K562 (cell line): Measurements from ENCODE around the gene UBXN2A. TPM values are rescaled to one million over a fixed set of nuclear protein-coding genes. Genes with fewer than 3 reads are reported as not detected.

ENCODE experiments used
- ATAC-seq: fragments of 200-7000 bp; cut with Tn5 transposase; 3 replicates; pipeline ENCODE4 v1.9.1; 2020; ENCODE audit warnings: moderate library complexity
- BruUV-seq: library from RNA; stranded (reverse); fragments of 400-500 nt; replicated peaks from 2 replicates; lab custom pipeline; 2021; lab: Mats Ljungman, UMichigan
- CTCF ChIA-PET: fragments of 300-600 bp; formaldehyde crosslinking; extraction: SDS; loops from one replicate; lab custom pipeline; 2021; ENCODE audit warnings: low intra/inter-chr PET ratio; lab: Yijun Ruan, JAX
- POLR2A ChIA-PET: fragments of 300-600, 350-650 bp; sonication (Branson Sonifier 250); formaldehyde crosslinking; extraction: SDS; loops from one replicate; lab custom pipeline; 2021; ENCODE audit warnings: antibody characterized with exemption, inconsistent platforms; lab: Yijun Ruan, JAX
- DNase-seq, 4 experiments: peaks; one replicate each; pipeline versions ENCODE4 v3.0.0 to v3.0.0-alpha.2; 2011 to 2018; ENCODE audit warnings: low spot score in 3 of 4, mixed read lengths in 3 of 4; ENCODE audit errors: extremely low read depth in 1 of 4
- FAIRE-seq: peaks from 2 replicates; lab custom pipeline; 2011; peaks lifted over from hg19 to GRCh38; lab: Jason Lieb, UNC
- H2AFZ ChIP-seq: 2 replicates; pipeline ENCODE4 v1.6.0; 2011; ENCODE audit warnings: low read depth, low read length, control low read depth, inconsistent platforms
- H3K27ac ChIP-seq: fragments of 200-600 bp; 3 replicates; pipeline ENCODE4 v1.8.0; 2011; ENCODE audit warnings: low read depth, mild to moderate bottlenecking, control low read depth, inconsistent platforms, low read length, moderate library complexity, mixed read lengths; ENCODE audit errors: extremely low read depth
- H3K27me3 ChIP-seq, 2 experiments: fragments of 300-600 bp in 1 of 2; 2 replicates in 1 of 2; 3 replicates in 1 of 2; pipeline versions ENCODE4 v1.6.0 to v1.8.0; 2011; ENCODE audit warnings: inconsistent platforms in 2 of 2, low read length in 2 of 2, mild to moderate bottlenecking in 1 of 2, mixed read lengths in 1 of 2, moderate library complexity in 1 of 2; ENCODE audit not compliant: control insufficient read depth in 2 of 2, insufficient read depth in 2 of 2
- H3K36me3 ChIP-seq: fragments of 300-600 bp; 3 replicates; pipeline ENCODE4 v1.8.0; 2011; ENCODE audit warnings: mild to moderate bottlenecking, low read length, inconsistent platforms; ENCODE audit not compliant: control insufficient read depth, insufficient read depth
- H3K4me1 ChIP-seq, 2 experiments: fragments of 200-600 bp in 1 of 2; replicated peaks in 1 of 2; 2 replicates in 1 of 2; 3 replicates in 1 of 2; pipeline versions ENCODE4 v1.5.1 to v1.8.0; 2011; ENCODE audit warnings: inconsistent platforms in 2 of 2, low read length in 2 of 2, mild to moderate bottlenecking in 1 of 2, mixed read lengths in 1 of 2, moderate library complexity in 1 of 2; ENCODE audit not compliant: control insufficient read depth in 2 of 2, insufficient read depth in 2 of 2
- H3K4me2 ChIP-seq: 2 replicates; pipeline ENCODE4 v1.6.1; 2011; ENCODE audit warnings: low read length, control low read depth, inconsistent platforms, mixed read lengths; ENCODE audit not compliant: insufficient read depth
- H3K4me3 ChIP-seq: fragments of 200-600 bp; sonication (generic), shearing (Covaris generic); 2 replicates; pipeline ENCODE4 v1.5.1; 2016; ENCODE audit warnings: control low read depth, inconsistent platforms
- H3K79me2 ChIP-seq: fragments of 200-600 bp; 3 replicates; pipeline ENCODE4 v1.8.0; 2011; ENCODE audit warnings: low read length, inconsistent platforms; ENCODE audit not compliant: control insufficient read depth, insufficient read depth
- H3K9ac ChIP-seq, 2 experiments: 2 replicates each; pipeline versions ENCODE4 v1.6.0 to v1.6.1; 2011; ENCODE audit warnings: low read depth in 2 of 2, low read length in 2 of 2, control low read depth in 1 of 2, inconsistent platforms in 1 of 2, mild to moderate bottlenecking in 1 of 2, mixed read lengths in 1 of 2; ENCODE audit not compliant: insufficient read depth in 1 of 2
- H3K9me1 ChIP-seq: one replicate; pipeline ENCODE4 v1.6.0; 2011; ENCODE audit warnings: inconsistent platforms, mild to moderate bottlenecking, low read length, moderate library complexity; ENCODE audit not compliant: control insufficient read depth, insufficient read depth
- H3K9me3 ChIP-seq: replicated peaks from 2 replicates; pipeline ENCODE4 v1.5.1; 2011; ENCODE audit warnings: low read depth, low read length, inconsistent platforms; ENCODE audit not compliant: control insufficient read depth, insufficient read depth
- H4K20me1 ChIP-seq: replicated peaks from 2 replicates; pipeline ENCODE4 v1.6.1; 2011; ENCODE audit warnings: low read length, inconsistent platforms, mixed read lengths; ENCODE audit not compliant: control insufficient read depth, insufficient read depth
- ATF6 ChIP-seq: sonication (generic); formaldehyde crosslinking; IDR thresholded peaks from 2 replicates; pipeline ENCODE4 v1.4.0; 2020; ENCODE audit warnings: mild to moderate bottlenecking, missing genetic modification reagents
- NFYB ChIP-seq: IDR thresholded peaks from 2 replicates; pipeline ENCODE4 v1.6.1; 2011; ENCODE audit warnings: mild to moderate bottlenecking, moderate library complexity; ENCODE audit not compliant: insufficient read length; ENCODE audit errors: extremely low read depth
- TFAP4 ChIP-seq: sonication (generic); formaldehyde crosslinking; IDR thresholded peaks from 2 replicates; pipeline ENCODE4 v1.8.0; 2022; ENCODE audit warnings: missing genetic modification reagents, mild to moderate bottlenecking, moderate library complexity, borderline replicate concordance
- TGIF2 ChIP-seq: sonication (generic); formaldehyde crosslinking; IDR thresholded peaks from 2 replicates; pipeline ENCODE4 v1.8.1; 2022; ENCODE audit warnings: mild to moderate bottlenecking, missing genetic modification reagents, moderate library complexity
- TRIM24 ChIP-seq, 2 experiments: fragments of 450-650 bp; IDR thresholded peaks; 2 replicates each; pipeline ENCODE4 v1.6.1; 2016
- ZBTB11 ChIP-seq, 3 experiments: fragments of 200-800 bp in 1 of 3; fragments of 250-450 bp in 1 of 3; fragments of 450-650 bp in 1 of 3; sonication (Bioruptor Pico) in 1 of 3; sonication (Bioruptor generic) in 1 of 3; formaldehyde crosslinking in 1 of 3; IDR thresholded peaks; 2 replicates each; pipeline versions ENCODE4 v1.6.1 to v1.8.0; 2016 to 2022; ENCODE audit warnings: mild to moderate bottlenecking in 2 of 3, missing genetic modification characterization in 2 of 3, missing compliant biosample characterization in 1 of 3, moderate library complexity in 1 of 3
- ZNF639 ChIP-seq, 2 experiments: fragments of 200-800 bp in 1 of 2; sonication (Bioruptor generic) in 1 of 2; sonication (generic) in 1 of 2; formaldehyde crosslinking in 1 of 2; IDR thresholded peaks in 1 of 2; conservative IDR thresholded peaks in 1 of 2; 2 replicates each; pipeline versions ENCODE4 v1.5.0 to v1.6.1; 2016 to 2020; ENCODE audit warnings: missing compliant biosample characterization in 1 of 2, missing genetic modification characterization in 1 of 2, missing genetic modification reagents in 1 of 2
- WGBS: fragments of 100-300 bp; shearing (Covaris generic); methylation state at CpG from one replicate; pipeline ENCODE4 v1.1.6; 2016; ENCODE audit warnings: low coverage, mixed read lengths; ENCODE audit not compliant: insufficient coverage; ENCODE audit errors: missing lambda C conversion rate; 5-methylcytosine and 5-hydroxymethylcytosine counted together
- in situ Hi-C: fragments of 300-500 bp; cut with MboI; formaldehyde crosslinking; loops from 4 replicates; pipeline ENCODE4 v1.15.0; 2018; ENCODE audit warnings: inconsistent platforms, mixed read lengths
- intact Hi-C: fragments of 100-400 bp; cut with micrococcal nuclease; formaldehyde crosslinking; loops from 2 replicates; pipeline ENCODE4 v1.14.2; 2022
- polyA plus RNA-seq, 8 experiments: library from polyadenylated mRNA; depleted of rRNA in 4 of 8; stranded (reverse) in 5 of 8; unstranded in 3 of 8; fragments of >200 nt; fragmentation: Nextera tagmentation in 2 of 8; fragmentation: Illumina TruSeq in 1 of 8; extraction: Ambion mirVana in 2 of 8; extraction: Trizol in 1 of 8; gene quantifications; 2 replicates each; pipeline versions ENCODE4 v1.2.1 to v1.2.3, GENCODE V29; 2011 to 2014; ENCODE audit warnings: inconsistent platforms in 1 of 8, missing spikeins in 1 of 8
- total RNA-seq, 7 experiments: library from RNA; depleted of rRNA in 6 of 7; stranded (reverse); fragments of >200 nt in 6 of 7; fragmentation: Illumina TruSeq in 2 of 7; extraction: Trizol in 2 of 7; gene quantifications; 2 replicates each; pipeline versions ENCODE4 v1.2.1 to v1.2.3, GENCODE V29; 2011 to 2021; ENCODE audit warnings: low replicate concordance in 1 of 7

UBXN2A gene
- total and polyA plus RNA-seq, 9 of the 15 experiments (the other 6 are each of a cell fraction or from before 2014, with no cell fraction given): 3.4 to 25.6 (median 16.0) TPM

GRCh38 chr2:23926750-23927571, 13.3 kb upstream of the UBXN2A start, which contains the start of gene ATAD2B:
Gene ATAD2B, minus strand, starts transcription at chr2:23927123. Its CDS starts 353 bp downstream, at chr2:23926770.
- ChIA-PET POLR2A (interaction anchor here (0.5 to 3.0 kb wide), 17 partner anchors 9 to 234 kb away, joined by 3 to 54 read pairs (median 4); partner anchors contain the start of genes MFSD2B, SF3B6, TP53I3 and UBXN2A), CTCF (interaction anchor here (0.5 to 2.8 kb wide), 4 partner anchors 103 to 455 kb away, joined by 3 to 10 read pairs (median 5); partner anchors contain the start of gene TP53I3)
- peak within 1 kb of the TSS; percentile 97 for H3K4me2 ChIP-seq
- peak within 1 kb of the TSS; percentile 94 to 100 for H3K9ac ChIP-seq
- H3K4me3 ChIP-seq: peak within 1 kb of the TSS; percentile 86
- H3K79me2 ChIP-seq: peaks cover 67% of the 10 kb centered on the region
- FAIRE-seq (peak; percentile 86), DNase-seq (peak; percentile 94 to 96 (median 94)), ATAC-seq (peak; percentile 92)
- no peaks in the 10 kb centered on the region for H3K9me1 ChIP-seq
- WGBS: 2% methylated on average over 71 of the region's 88 CpGs
- no peaks in the 10 kb centered on the region; the same call in 1 of the 2 replicates for H3K9me3 ChIP-seq
- in situ Hi-C loops: no loop called here
- intact Hi-C loops: loop anchor here (1.0 to 5.0 kb wide), 6 partner anchors 12 to 237 kb away; partner anchors contain the start of genes SF3B6 and TP53I3
- BruUV-seq: no TSS peak
- H3K4me1 ChIP-seq: peaks cover 3 to 21% of the 10 kb centered on the region in 2 experiments; a peak in 2 of 5 replicates
- H3K36me3 ChIP-seq: peaks cover 7% of the 10 kb centered on the region; the same call in 1 of the 3 replicates
- H3K27ac ChIP-seq: peak within 1 kb of the TSS; percentile 96
- no peaks in the 10 kb centered on the region for H3K27me3 ChIP-seq
- H4K20me1 ChIP-seq: no peaks in the 10 kb centered on the region
- peak within 1 kb of the TSS; percentile 98 for H2AFZ ChIP-seq
- TF ChIP-seq ZNF639 (CRISPR knock-in tag; conservative IDR thresholded peaks at IDR 0.05 in 1 of 2, IDR thresholded peaks at IDR 0.05 in 1 of 2): peak in 1 of 2 experiments; percentile 28; a peak in 2 of 4 replicates
- peak; percentile 92; the same call in 1 of the 2 replicates for TF ChIP-seq ATF6 (CRISPR knock-in tag)
- peak; percentile 85; the same call in 1 of the 2 replicates for TF ChIP-seq TGIF2 (CRISPR knock-in tag)
- TF ChIP-seq TFAP4: peak; percentile 93
- TF ChIP-seq TRIM24 (IDR thresholded peaks at IDR 0.05): no peak
- peak in 1 of 3 experiments; percentile 67; a peak in 2 of 6 replicates for TF ChIP-seq ZBTB11 (CRISPR knock-in tag; IDR thresholded peaks at IDR 0.05)
- TF ChIP-seq NFYB: no peak
